CD4-positive, alpha-beta T cell (primary cell): ENCODE results near the gene CCSER1. TPM values are rescaled to one million over a fixed set of nuclear protein-coding genes. Genes with fewer than 3 reads are reported as not detected.

Experiments
- ATAC-seq: fragments of 200-7000 bp; cut with Tn5 transposase; one replicate; pipeline ENCODE4 v1.10.0; 2022; ENCODE audit warnings: mild to moderate bottlenecking; ENCODE audit not compliant: poor library complexity
- CTCF ChIA-PET: fragments of 350-600 bp; sonication (Branson Sonifier 250); formaldehyde crosslinking; loops from one replicate; lab custom pipeline; 2021; ENCODE audit warnings: antibody characterized with exemption, inconsistent platforms; lab: Charles Lee
- POLR2A ChIA-PET: fragments of 350-600 bp; sonication (Branson Sonifier 250); formaldehyde crosslinking; loops from one replicate; lab custom pipeline; 2021; ENCODE audit warnings: antibody characterized with exemption, inconsistent platforms; lab: Charles Lee
- DNase-seq, 14 experiments: peaks; one replicate each; pipeline ENCODE4 v3.0.0-alpha.2; 2013 to 2020; ENCODE audit warnings: mixed read lengths in 2 of 14
- H3K27ac ChIP-seq, 2 donors: one replicate each; pipeline versions ENCODE4 v1.5.1 to v1.7.0; 2013; ENCODE audit warnings: low read length in 2 of 2, low read depth in 1 of 2, mild to moderate bottlenecking in 1 of 2
- H3K27me3 ChIP-seq, 2 experiments: 1 replicate in 1 of 2; 2 replicates in 1 of 2; pipeline versions ENCODE4 v1.6.1 to v1.7.0; 2013; ENCODE audit warnings: low read length in 2 of 2, control low read depth in 1 of 2, mild to moderate bottlenecking in 1 of 2, moderate library complexity in 1 of 2; ENCODE audit not compliant: insufficient read depth in 2 of 2, control insufficient read depth in 1 of 2
- H3K36me3 ChIP-seq: one replicate; pipeline ENCODE4 v1.6.1; 2013; ENCODE audit warnings: low read length, control low read depth; ENCODE audit not compliant: insufficient read depth
- H3K4me1 ChIP-seq: one replicate; pipeline ENCODE4 v1.6.1; 2013; ENCODE audit warnings: low read length, control low read depth; ENCODE audit not compliant: insufficient read depth
- H3K4me3 ChIP-seq: one replicate; pipeline ENCODE4 v1.5.1; 2013; ENCODE audit warnings: mild to moderate bottlenecking, low read length, moderate library complexity
- H3K9me3 ChIP-seq, 2 experiments: 1 replicate in 1 of 2; 2 replicates in 1 of 2; pipeline versions ENCODE4 v1.6.1 to v1.7.0; 2013; ENCODE audit warnings: low read length in 2 of 2, mild to moderate bottlenecking in 2 of 2, control low read depth in 1 of 2, moderate library complexity in 1 of 2; ENCODE audit not compliant: control insufficient read depth in 1 of 2, insufficient read depth in 1 of 2
- H3K27ac Mint-ChIP-seq: one replicate; pipeline ENCODE4 v1.8.0; 2020; ENCODE audit warnings: mixed read lengths
- H3K27me3 Mint-ChIP-seq: one replicate; pipeline ENCODE4 v1.8.0; 2021; ENCODE audit warnings: mixed read lengths
- H3K36me3 Mint-ChIP-seq: one replicate; pipeline ENCODE4 v1.8.0; 2021; ENCODE audit warnings: low read depth, mixed read lengths
- H3K4me1 Mint-ChIP-seq: one replicate; pipeline ENCODE4 v1.8.0; 2021; ENCODE audit warnings: low read depth, mixed read lengths
- H3K4me3 Mint-ChIP-seq: one replicate; pipeline ENCODE4 v1.8.0; 2020; ENCODE audit warnings: mild to moderate bottlenecking, mixed read lengths
- H3K9me3 Mint-ChIP-seq: one replicate; pipeline ENCODE4 v1.8.0; 2020; ENCODE audit warnings: mixed read lengths
- CTCF ChIP-seq: fragments of 200-600 bp; IDR thresholded peaks from one replicate; pipeline ENCODE4 v1.8.0; 2022; ENCODE audit warnings: antibody characterized with exemption, mild to moderate bottlenecking
- intact Hi-C, 2 experiments: fragments of 100-400 bp; cut with DNase I in 1 of 2; cut with micrococcal nuclease in 1 of 2; formaldehyde crosslinking; loops; one replicate each; pipeline versions ENCODE4 v1.15.1 to v1.9.0; 2023 to 2025; cut with DNase I, micrococcal nuclease
- total RNA-seq, 174 experiments: library from RNA in 2 of 174; stranded (reverse) in 2 of 174; gene quantifications; one replicate each; pipeline ENCODE4 v1.2.3 and lab custom pipeline; 2021 to 2026

CCSER1 gene
- total RNA-seq, 2 experiments from 2014 or later = 0.36 to 0.71 TPM

- POLR2A ChIA-PET = no interaction called here
- no peak overlapping the region for H3K4me3 Mint-ChIP-seq
These were observed 36.7 kb downstream of the CCSER1 start for GRCh38 chr4:90163872-90164271.

GRCh38 chr4:90165883-90166282, 38.7 kb downstream of the CCSER1 start:
- Mint-ChIP-seq H3K4me1 (no peaks in the 10 kb centered on the region), H3K27ac (no peak overlapping the region), H3K9me3 (peaks cover 2% of the 10 kb centered on the region), H3K4me3 (no peak overlapping the region), H3K27me3 (no peaks in the 10 kb centered on the region), H3K36me3 (no peaks in the 10 kb centered on the region)
- DNase-seq = no peak
- Histone ChIP-seq H3K27me3 (no peaks in the 10 kb centered on the region), H3K4me3 (no peak overlapping the region), H3K27ac (no peak overlapping the region), H3K9me3 (no peaks in the 10 kb centered on the region), H3K36me3 (no peaks in the 10 kb centered on the region), H3K4me1 (no peaks in the 10 kb centered on the region)
- intact Hi-C loops = no loop called here
- POLR2A ChIA-PET = no interaction called here
- no peak for TF ChIP-seq CTCF
- CTCF ChIA-PET = no interaction called here
- no peak for ATAC-seq

More at GRCh38 chr4:90163872-90164271, 36.7 kb downstream of the CCSER1 start:
- H3K9me3 Mint-ChIP-seq = no peaks in the 10 kb centered on the region
- TF ChIP-seq CTCF = no peak
- peaks cover 4% of the 10 kb centered on the region for H3K27me3 Mint-ChIP-seq
- CTCF ChIA-PET = no interaction called here
- Histone ChIP-seq H3K27ac (no peak overlapping the region), H3K27me3 (no peaks in the 10 kb centered on the region), H3K36me3 (no peaks in the 10 kb centered on the region), H3K9me3 (no peaks in the 10 kb centered on the region), H3K4me1 (no peaks in the 10 kb centered on the region), H3K4me3 (no peak overlapping the region)
- intact Hi-C loops = no loop called here
- no peak for DNase-seq
- no peaks in the 10 kb centered on the region for H3K36me3 Mint-ChIP-seq
- no peak overlapping the region for H3K27ac Mint-ChIP-seq
- ATAC-seq = no peak
- no peaks in the 10 kb centered on the region for H3K4me1 Mint-ChIP-seq

- Mint-ChIP-seq H3K27ac (no peak overlapping the region), H3K4me1 (no peaks in the 10 kb centered on the region), H3K36me3 (no peaks in the 10 kb centered on the region), H3K9me3 (peaks cover 2% of the 10 kb centered on the region), H3K4me3 (no peak overlapping the region), H3K27me3 (no peaks in the 10 kb centered on the region)
- Histone ChIP-seq H3K27me3 (no peaks in the 10 kb centered on the region), H3K4me3 (no peak overlapping the region), H3K9me3 (no peaks in the 10 kb centered on the region), H3K36me3 (no peaks in the 10 kb centered on the region), H3K4me1 (no peaks in the 10 kb centered on the region), H3K27ac (no peak overlapping the region)
- CTCF ChIA-PET = no interaction called here
- POLR2A ChIA-PET = no interaction called here
- ATAC-seq (no peak), DNase-seq (no peak)
- intact Hi-C loops = no loop called here
- TF ChIP-seq CTCF = no peak
These were observed 44.3 kb downstream of the CCSER1 start for GRCh38 chr4:90171491-90171890.
